ENCODE data around the gene COL18A1.

Gene COL18A1

GRCh38 chr21:45484318-45484717, 79.4 kb downstream of the COL18A1 start:
- DNase-seq (ENCODE audit: low spot score): no peak
- POLR2A ChIA-PET (ENCODE audit: low non-redundant PET): no interaction called here
- CTCF ChIA-PET: no interaction called here
- no peak for TF ChIP-seq CTCF (conservative IDR thresholded peaks at IDR 0.05; ENCODE audit: low read depth)
- no peak overlapping the region for H3K27ac ChIP-seq

- CTCF ChIA-PET: no interaction called here
- TF ChIP-seq CTCF (conservative IDR thresholded peaks at IDR 0.05; ENCODE audit: low read depth): no peak
- POLR2A ChIA-PET (ENCODE audit: low non-redundant PET): no interaction called here
- DNase-seq (ENCODE audit: low spot score): no peak
- H3K27ac ChIP-seq: no peak overlapping the region
Measured at GRCh38 chr21:45485686-45486442, 80.9 kb downstream of the COL18A1 start.

GRCh38 chr21:45486443-45487160, 81.6 kb downstream of the COL18A1 start:
- ChIA-PET POLR2A (ENCODE audit: low non-redundant PET) (no interaction called here), CTCF (no interaction called here)
- no peak overlapping the region for H3K27ac ChIP-seq
- no peak for DNase-seq (ENCODE audit: low spot score)
- TF ChIP-seq CTCF (conservative IDR thresholded peaks at IDR 0.05; ENCODE audit: low read depth): no peak

- CTCF ChIA-PET: no interaction called here
- no peak overlapping the region for H3K27ac ChIP-seq
- POLR2A ChIA-PET (ENCODE audit: low non-redundant PET): no interaction called here
- TF ChIP-seq CTCF (conservative IDR thresholded peaks at IDR 0.05; ENCODE audit: low read depth): no peak
- DNase-seq (ENCODE audit: low spot score): no peak
Measured at GRCh38 chr21:45487161-45487806, 82.3 kb downstream of the COL18A1 start.

- CTCF ChIA-PET: interaction anchor here (0.5 kb wide), 1 partner anchor 66 kb away, joined by 3 read pairs; no protein-coding TSS in a partner anchor
- no peak for DNase-seq (ENCODE audit: low spot score)
- POLR2A ChIA-PET (ENCODE audit: low non-redundant PET): no interaction called here
- H3K27ac ChIP-seq: no peak overlapping the region
- TF ChIP-seq CTCF (conservative IDR thresholded peaks at IDR 0.05; ENCODE audit: low read depth): no peak
Measured at GRCh38 chr21:45487891-45488600, 83.1 kb downstream of the COL18A1 start.

Measured in RWPE1 (cell line).